Adipocyte (in vitro differentiated cells): Measurements from ENCODE around the gene KCNJ6.
"Not testable (repeated sequence)": the region's sequence is repeated elsewhere in the genome, so short reads cannot be mapped to it uniquely, and the experiment has no call there.

ENCODE experiments used
- DNase-seq: peaks from one replicate; pipeline ENCODE4 v3.0.0-alpha.2; 2015; ENCODE audit warnings: low read depth
- H3K27me3 ChIP-seq: replicated peaks from 2 replicates; pipeline ENCODE4 v1.7.0; 2013; ENCODE audit warnings: mild to moderate bottlenecking, low read length, moderate library complexity; ENCODE audit not compliant: control insufficient read depth, insufficient read depth
- H3K36me3 ChIP-seq: 2 replicates; pipeline ENCODE4 v1.7.0; 2013; ENCODE audit warnings: low read length, mild to moderate bottlenecking, moderate library complexity; ENCODE audit not compliant: control insufficient read depth, insufficient read depth, severe bottlenecking
- H3K4me1 ChIP-seq: 2 replicates; pipeline ENCODE4 v1.7.0; 2013; ENCODE audit warnings: mild to moderate bottlenecking, low read length, moderate library complexity; ENCODE audit not compliant: control insufficient read depth, insufficient read depth
- H3K4me3 ChIP-seq: 2 replicates; pipeline ENCODE4 v1.7.0; 2013; ENCODE audit warnings: mild to moderate bottlenecking, low read length, moderate library complexity
- H3K9ac ChIP-seq: 2 replicates; pipeline ENCODE4 v1.7.0; 2013; ENCODE audit warnings: mild to moderate bottlenecking, low read length, moderate library complexity
- H3K9me3 ChIP-seq: 2 replicates; pipeline ENCODE4 v1.7.0; 2013; ENCODE audit warnings: mild to moderate bottlenecking, low read length, moderate library complexity; ENCODE audit not compliant: control insufficient read depth

The KCNJ6 gene

GRCh38 chr21:37671381-37671780 is 244.9 kb downstream of the KCNJ6 start:
- Histone ChIP-seq H3K27me3 (peaks cover 36% of the 10 kb centered on the region), H3K36me3 (no peaks in the 10 kb centered on the region), H3K4me1 (peaks cover 10% of the 10 kb centered on the region), H3K9me3 (no peaks in the 10 kb centered on the region), H3K4me3 (no peak overlapping the region), H3K9ac (no peak overlapping the region)
- no peak for DNase-seq

- H3K27me3 ChIP-seq = peaks cover 32% of the 10 kb centered on the region
- no peak overlapping the region for H3K9ac ChIP-seq
- DNase-seq = peak; percentile 86
- no peak overlapping the region for H3K4me3 ChIP-seq
- peaks cover 11% of the 10 kb centered on the region for H3K4me1 ChIP-seq
- H3K36me3 ChIP-seq = no peaks in the 10 kb centered on the region
- no peaks in the 10 kb centered on the region for H3K9me3 ChIP-seq
Measured at GRCh38 chr21:37670883-37671282, 245.4 kb downstream of the KCNJ6 start.

GRCh38 chr21:37669249-37669648 is 247.0 kb downstream of the KCNJ6 start:
- Histone ChIP-seq H3K9me3 (no peaks in the 10 kb centered on the region), H3K4me3 (no peak overlapping the region), H3K9ac (no peak overlapping the region), H3K36me3 (no peaks in the 10 kb centered on the region), H3K27me3 (peaks cover 22% of the 10 kb centered on the region), H3K4me1 (peaks cover 18% of the 10 kb centered on the region)
- DNase-seq = no peak

- DNase-seq = no peak
Measured at GRCh38 chr21:37668462-37669239, 247.6 kb downstream of the KCNJ6 start.

GRCh38 chr21:37667380-37667779 is 248.9 kb downstream of the KCNJ6 start:
- Histone ChIP-seq H3K36me3 (no peaks in the 10 kb centered on the region), H3K4me1 (peaks cover 18% of the 10 kb centered on the region), H3K9ac (no peak overlapping the region), H3K27me3 (peaks cover 7% of the 10 kb centered on the region), H3K4me3 (no peak overlapping the region), H3K9me3 (no peaks in the 10 kb centered on the region)
- DNase-seq = no peak

More at GRCh38 chr21:37668462-37669239, 247.6 kb downstream of the KCNJ6 start:
- Histone ChIP-seq H3K36me3 (no peaks in the 10 kb centered on the region), H3K4me1 (peaks cover 18% of the 10 kb centered on the region), H3K9ac (no peak overlapping the region), H3K27me3 (peaks cover 16% of the 10 kb centered on the region), H3K9me3 (no peaks in the 10 kb centered on the region), H3K4me3 (no peak overlapping the region)

- Histone ChIP-seq H3K4me3 (peak overlapping the region; percentile 31), H3K9ac (no peak overlapping the region)
- DNase-seq = no peak
Measured at GRCh38 chr21:37665230-37666024, 250.8 kb downstream of the KCNJ6 start.

GRCh38 chr21:37662227-37662626 is 254.0 kb downstream of the KCNJ6 start:
- H3K4me1 ChIP-seq = peaks cover 31% of the 10 kb centered on the region
- not testable (repeated sequence) for H3K36me3 ChIP-seq, H3K9me3 ChIP-seq, H3K27me3 ChIP-seq, H3K4me3 ChIP-seq, DNase-seq, H3K9ac ChIP-seq

More at GRCh38 chr21:37665230-37666024, 250.8 kb downstream of the KCNJ6 start:
- Histone ChIP-seq H3K4me1 (peaks cover 11% of the 10 kb centered on the region), H3K27me3 (peaks cover 3% of the 10 kb centered on the region), H3K9me3 (no peaks in the 10 kb centered on the region), H3K36me3 (no peaks in the 10 kb centered on the region)

GRCh38 chr21:37660709-37661108 is 255.5 kb downstream of the KCNJ6 start:
- Histone ChIP-seq H3K4me3 (no peak overlapping the region), H3K27me3 (peaks cover 2% of the 10 kb centered on the region), H3K9me3 (peaks cover 4% of the 10 kb centered on the region), H3K9ac (no peak overlapping the region), H3K36me3 (no peaks in the 10 kb centered on the region), H3K4me1 (peaks cover 27% of the 10 kb centered on the region)
- DNase-seq = no peak

- no peaks in the 10 kb centered on the region for H3K36me3 ChIP-seq
- DNase-seq = no peak
- no peak overlapping the region for H3K4me3 ChIP-seq
Measured at GRCh38 chr21:37659874-37660273, 256.4 kb downstream of the KCNJ6 start.

GRCh38 chr21:37658817-37659458 is 257.3 kb downstream of the KCNJ6 start:
- peak; percentile 74 for DNase-seq
- no peaks in the 10 kb centered on the region for H3K36me3 ChIP-seq
- H3K9me3 ChIP-seq = peaks cover 4% of the 10 kb centered on the region
- peak overlapping the region; percentile 48 for H3K4me3 ChIP-seq
- peak overlapping the region; percentile 55 for H3K9ac ChIP-seq
- H3K27me3 ChIP-seq = peaks cover 13% of the 10 kb centered on the region
- peaks cover 19% of the 10 kb centered on the region for H3K4me1 ChIP-seq

More at GRCh38 chr21:37659874-37660273, 256.4 kb downstream of the KCNJ6 start:
- H3K9ac ChIP-seq = no peak overlapping the region
- H3K4me1 ChIP-seq = peaks cover 19% of the 10 kb centered on the region
- H3K27me3 ChIP-seq = peaks cover 3% of the 10 kb centered on the region
- peaks cover 4% of the 10 kb centered on the region for H3K9me3 ChIP-seq
